DOHH2 (cell line): ENCODE measurements around the gene AAMP.

ENCODE experiments used
- CTCF ChIP-seq: fragments of 200-600 bp; sonication (generic); IDR thresholded peaks from one replicate; pipeline ENCODE4 v1.5.1; 2014; ENCODE audit warnings: antibody characterized with exemption, mild to moderate bottlenecking, low read depth, low read length; ENCODE audit not compliant: poor library complexity, severe bottlenecking
- EZH2phosphoT487 ChIP-seq: fragments of 200-600 bp; sonication (generic); IDR thresholded peaks from 2 replicates; pipeline ENCODE4 v1.6.1; 2017; ENCODE audit warnings: borderline replicate concordance, mild to moderate bottlenecking, antibody characterized with exemption, low read length, moderate library complexity, mixed read lengths

GRCh38 chr2:218273908-218274249 lies 3.9 kb upstream of the AAMP start:
- TF ChIP-seq CTCF (no peak), EZH2phosphoT487 (no peak)
